ENCODE data around the gene COL4A6.
A peak's percentile ranks its signal among the peaks of the same experiment; 100 is the strongest.
"Not testable (repeated sequence)": the region's sequence is repeated elsewhere in the genome, so short reads cannot be mapped to it uniquely, and the experiment has no call there.

The COL4A6 gene

DNA sequence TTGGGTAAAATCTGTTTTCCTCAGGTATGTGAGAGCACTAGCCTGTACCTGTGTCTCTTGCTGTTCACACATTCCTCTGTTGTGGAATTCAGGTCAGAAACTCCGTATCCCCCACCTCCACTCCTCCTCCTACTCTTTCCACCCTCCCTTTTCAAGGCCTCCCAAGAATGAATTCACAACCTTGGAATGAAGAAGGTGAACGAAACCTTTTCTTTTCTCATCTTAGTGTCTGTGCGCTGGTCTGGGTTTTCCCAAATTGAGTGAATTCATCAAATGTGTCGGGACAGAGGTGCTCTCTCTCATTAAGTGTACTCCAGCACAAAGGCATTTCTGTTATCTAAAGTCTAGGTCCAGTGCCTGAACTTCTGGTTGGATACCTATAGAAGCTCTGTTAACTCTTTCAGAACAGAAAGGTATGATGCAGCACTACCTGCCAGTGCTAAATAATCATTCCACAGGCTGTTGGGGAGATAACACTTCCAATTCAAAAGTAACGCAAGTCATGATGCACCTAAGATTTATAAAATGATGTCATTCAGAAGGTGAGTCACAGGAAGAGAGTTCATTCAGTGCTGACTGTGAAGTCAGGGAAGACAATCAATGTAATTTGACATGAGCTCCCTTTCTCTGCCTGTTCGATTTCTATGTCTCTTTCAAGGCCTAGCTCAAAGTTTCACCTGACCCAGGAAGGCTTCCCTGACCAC, 41.9 kb downstream of the COL4A6 start:
- POLR2A ChIA-PET = no interaction called here
- Histone ChIP-seq H3K4me3 (ENCODE audit: low read depth, low read length) (no peak overlapping the region), H3K9me3 (ENCODE audit: control insufficient read depth, insufficient read depth, low read depth, low read length) (no peaks in the 10 kb centered on the region), H3K27ac (ENCODE audit: extremely low read depth, low read depth, low read length) (no peak overlapping the region), H3K4me1 (ENCODE audit: control insufficient read depth, insufficient read depth, low read length) (peaks cover 10% of the 10 kb centered on the region), H3K36me3 (ENCODE audit: control insufficient read depth in 2 of 2, insufficient read depth in 1 of 2, low read length in 2 of 2) (no peaks in the 10 kb centered on the region)
- TF ChIP-seq ZBTB21 (tag by site-specific recombination; IDR thresholded peaks at IDR 0.05) = peak; percentile 60
- TF ChIP-seq ZNF660 (tag by site-specific recombination; IDR thresholded peaks at IDR 0.05) = 0 out of 2 replicates have a peak, but pooled peaks have one; percentile 45
- peak; percentile 26; the same call in 1 of the 2 replicates for TF ChIP-seq PRDM1 (tag by site-specific recombination; IDR thresholded peaks at IDR 0.05)
- TF ChIP-seq ZFHX2 (tag by site-specific recombination; conservative IDR thresholded peaks at IDR 0.05) = no peak
- TF ChIP-seq, protein P1, sequence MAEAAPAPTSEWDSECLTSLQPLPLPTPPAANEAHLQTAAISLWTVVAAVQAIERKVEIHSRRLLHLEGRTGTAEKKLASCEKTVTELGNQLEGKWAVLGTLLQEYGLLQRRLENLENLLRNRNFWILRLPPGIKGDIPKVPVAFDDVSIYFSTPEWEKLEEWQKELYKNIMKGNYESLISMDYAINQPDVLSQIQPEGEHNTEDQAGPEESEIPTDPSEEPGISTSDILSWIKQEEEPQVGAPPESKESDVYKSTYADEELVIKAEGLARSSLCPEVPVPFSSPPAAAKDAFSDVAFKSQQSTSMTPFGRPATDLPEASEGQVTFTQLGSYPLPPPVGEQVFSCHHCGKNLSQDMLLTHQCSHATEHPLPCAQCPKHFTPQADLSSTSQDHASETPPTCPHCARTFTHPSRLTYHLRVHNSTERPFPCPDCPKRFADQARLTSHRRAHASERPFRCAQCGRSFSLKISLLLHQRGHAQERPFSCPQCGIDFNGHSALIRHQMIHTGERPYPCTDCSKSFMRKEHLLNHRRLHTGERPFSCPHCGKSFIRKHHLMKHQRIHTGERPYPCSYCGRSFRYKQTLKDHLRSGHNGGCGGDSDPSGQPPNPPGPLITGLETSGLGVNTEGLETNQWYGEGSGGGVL (tag by site-specific recombination; IDR thresholded peaks at IDR 0.05) = 0 out of 2 replicates have a peak, but pooled peaks have one; percentile 20
- peak; percentile 83 for TF ChIP-seq ZNF629 (tag by site-specific recombination; IDR thresholded peaks at IDR 0.05)
- TF ChIP-seq ZNF785 (tag by site-specific recombination; IDR thresholded peaks at IDR 0.05) = no peak
- TF ChIP-seq ZNF521 (tag by site-specific recombination; IDR thresholded peaks at IDR 0.05) = no peak
- TF ChIP-seq ZNF335 (tag by site-specific recombination; conservative IDR thresholded peaks at IDR 0.05) = peak; percentile 46
- TF ChIP-seq, protein P2, sequence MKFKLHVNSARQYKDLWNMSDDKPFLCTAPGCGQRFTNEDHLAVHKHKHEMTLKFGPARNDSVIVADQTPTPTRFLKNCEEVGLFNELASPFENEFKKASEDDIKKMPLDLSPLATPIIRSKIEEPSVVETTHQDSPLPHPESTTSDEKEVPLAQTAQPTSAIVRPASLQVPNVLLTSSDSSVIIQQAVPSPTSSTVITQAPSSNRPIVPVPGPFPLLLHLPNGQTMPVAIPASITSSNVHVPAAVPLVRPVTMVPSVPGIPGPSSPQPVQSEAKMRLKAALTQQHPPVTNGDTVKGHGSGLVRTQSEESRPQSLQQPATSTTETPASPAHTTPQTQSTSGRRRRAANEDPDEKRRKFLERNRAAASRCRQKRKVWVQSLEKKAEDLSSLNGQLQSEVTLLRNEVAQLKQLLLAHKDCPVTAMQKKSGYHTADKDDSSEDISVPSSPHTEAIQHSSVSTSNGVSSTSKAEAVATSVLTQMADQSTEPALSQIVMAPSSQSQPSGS (tag by site-specific recombination; IDR thresholded peaks at IDR 0.05; ENCODE audit: low read depth) = peak; percentile 84
- 0 out of 2 replicates have a peak, but pooled peaks have one; percentile 23 for TF ChIP-seq ZNF366 (tag by site-specific recombination; conservative IDR thresholded peaks at IDR 0.05)
- CTCF ChIA-PET = interaction anchor here (1.4 kb wide), 1 partner anchor 172 kb away, joined by 3 read pairs; no protein-coding TSS in a partner anchor

DNA sequence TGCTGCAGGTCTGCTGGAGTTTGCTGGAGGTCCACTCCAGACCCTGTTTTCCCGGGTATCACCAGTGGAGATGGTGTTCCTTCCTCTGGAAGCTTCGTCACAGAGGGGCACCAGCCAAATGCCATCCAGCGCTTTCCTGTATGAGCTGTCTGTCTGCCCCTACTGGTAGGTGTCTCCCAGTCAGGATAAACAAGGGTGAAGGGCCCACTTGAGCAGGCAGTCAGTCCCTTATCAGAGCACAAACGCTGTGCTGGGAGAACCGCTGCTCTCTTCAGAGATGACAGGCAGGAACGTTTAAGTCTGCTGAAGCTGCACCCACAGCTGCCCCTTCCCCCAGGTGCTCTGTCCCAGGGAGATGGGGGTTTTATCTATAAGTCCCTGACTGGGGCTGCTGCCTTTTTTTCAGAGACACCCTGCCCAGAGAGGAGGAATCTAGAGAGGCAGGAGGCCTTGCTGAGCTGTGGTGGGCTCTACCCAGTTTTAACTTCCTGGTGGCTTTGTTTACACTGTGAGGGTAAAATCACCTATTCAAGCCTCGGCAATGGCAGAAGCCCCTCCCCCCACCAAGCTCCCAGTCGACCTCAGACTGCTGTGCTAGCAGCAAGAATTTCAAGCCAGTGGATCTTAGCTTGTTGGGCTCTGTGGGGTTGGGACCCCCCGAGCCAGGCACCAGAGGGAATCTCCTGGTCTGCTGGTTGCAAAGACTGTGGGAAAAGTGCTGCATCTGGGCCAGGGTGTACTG, 47.1 kb downstream of the COL4A6 start:
- POLR2A ChIA-PET; H3K36me3 ChIP-seq (ENCODE audit: control insufficient read depth in 2 of 2, insufficient read depth in 1 of 2, low read length in 2 of 2); H3K27ac ChIP-seq (ENCODE audit: extremely low read depth, low read depth, low read length); H3K4me1 ChIP-seq (ENCODE audit: control insufficient read depth, insufficient read depth, low read length); H3K9me3 ChIP-seq (ENCODE audit: control insufficient read depth, insufficient read depth, low read depth, low read length); H3K4me3 ChIP-seq (ENCODE audit: low read depth, low read length); CTCF ChIA-PET: not testable (repeated sequence)

DNA sequence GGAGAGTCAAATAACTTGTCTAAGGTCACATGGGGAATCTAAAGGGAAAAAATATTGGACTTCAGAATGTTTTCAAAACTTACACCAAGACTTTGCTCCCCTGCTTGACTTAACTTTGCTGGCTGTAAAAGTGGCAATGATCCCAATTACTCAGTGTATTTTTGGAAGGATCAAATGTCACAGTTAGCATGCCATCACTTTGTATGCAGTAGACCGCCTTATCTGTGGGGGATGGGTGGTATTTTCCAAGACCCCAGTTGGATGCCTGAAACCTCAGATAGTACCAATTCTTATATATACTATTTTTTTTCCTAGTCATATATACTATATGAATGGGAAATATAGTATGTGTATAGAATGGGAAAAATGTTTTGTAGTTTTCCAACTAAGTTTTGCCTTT, 53.4 kb downstream of the COL4A6 start:
- no peaks in the 10 kb centered on the region for H3K36me3 ChIP-seq (ENCODE audit: control insufficient read depth in 2 of 2, insufficient read depth in 1 of 2, low read length in 2 of 2)
- no peak overlapping the region for H3K27ac ChIP-seq (ENCODE audit: extremely low read depth, low read depth, low read length)
- no peak overlapping the region for H3K4me3 ChIP-seq (ENCODE audit: low read depth, low read length)
- H3K9me3 ChIP-seq (ENCODE audit: control insufficient read depth, insufficient read depth, low read depth, low read length) = no peaks in the 10 kb centered on the region
- ChIA-PET CTCF (no interaction called here), POLR2A (no interaction called here)
- H3K4me1 ChIP-seq (ENCODE audit: control insufficient read depth, insufficient read depth, low read length) = peaks cover 4% of the 10 kb centered on the region; the same call in 1 of the 2 replicates
- TF ChIP-seq SCRT1 (tag by site-specific recombination; IDR thresholded peaks at IDR 0.05; ENCODE audit: borderline replicate concordance) = no peak
- TF ChIP-seq ZNF548 (tag by site-specific recombination; IDR thresholded peaks at IDR 0.05) = no peak
- TF ChIP-seq OVOL3 (tag by site-specific recombination; IDR thresholded peaks at IDR 0.05) = no peak
- TF ChIP-seq ZNF560 (tag by site-specific recombination; IDR thresholded peaks at IDR 0.05; ENCODE audit: borderline replicate concordance) = no peak
- no peak for TF ChIP-seq GFI1B (tag by site-specific recombination; IDR thresholded peaks at IDR 0.05)
- TF ChIP-seq ZNF610 (tag by site-specific recombination; IDR thresholded peaks at IDR 0.05; ENCODE audit: borderline replicate concordance) = no peak
- no peak for TF ChIP-seq ZNF404 (tag by site-specific recombination; IDR thresholded peaks at IDR 0.05)
- TF ChIP-seq OSR2 (tag by site-specific recombination; IDR thresholded peaks at IDR 0.05) = no peak
- TF ChIP-seq FEZF1 (tag by site-specific recombination; IDR thresholded peaks at IDR 0.05) = 0 out of 2 replicates have a peak, but pooled peaks have one; percentile 11
